HL-60 (cell line): ENCODE data around the gene NFATC1.
"Not testable (repeated sequence)": the region's sequence is repeated elsewhere in the genome, so short reads cannot be mapped to it uniquely, and the experiment has no call there.

ENCODE experiments used
- DNase-seq, 2 experiments: peaks; one replicate each; pipeline ENCODE4 v3.0.0-alpha.2; 2010 to 2020; ENCODE audit warnings: low read depth in 1 of 2, low spot score in 1 of 2
- H3K27ac ChIP-seq: fragments of 250-450 bp; sonication (Bioruptor Pico); replicated peaks from 2 replicates; pipeline ENCODE4 v1.5.1; 2020; ENCODE audit warnings: mild to moderate bottlenecking, moderate library complexity
- H3K27me3 ChIP-seq: fragments of 250-450 bp; sonication (Bioruptor Pico); 2 replicates; pipeline ENCODE4 v1.5.1; 2021; ENCODE audit warnings: mild to moderate bottlenecking, moderate library complexity; ENCODE audit not compliant: insufficient read depth, poor library complexity, severe bottlenecking
- H3K4me3 ChIP-seq: replicated peaks from 2 replicates; pipeline ENCODE4 v1.5.1; 2011; ENCODE audit warnings: mild to moderate bottlenecking, control low read depth, low read length; ENCODE audit not compliant: insufficient read depth
- GABPA ChIP-seq: IDR thresholded peaks from 2 replicates; pipeline ENCODE4 v1.6.1; 2012; ENCODE audit warnings: low read depth
- POLR2AphosphoS5 ChIP-seq: IDR thresholded peaks from 2 replicates; pipeline ENCODE4 v1.6.1; 2012; ENCODE audit warnings: low read depth
- REST ChIP-seq: IDR thresholded peaks from 2 replicates; pipeline ENCODE4 v1.6.1; 2012; ENCODE audit warnings: low read depth; ENCODE audit not compliant: insufficient replicate concordance
- SPI1 ChIP-seq: IDR thresholded peaks from 2 replicates; pipeline ENCODE4 v1.6.1; 2012; ENCODE audit warnings: low read depth, mild to moderate bottlenecking, borderline replicate concordance
- TF ChIP-seq, protein P1 (sequence below): IDR thresholded peaks from one replicate; pipeline ENCODE4 v1.5.1; 2011; ENCODE audit warnings: low read length, control low read depth, inconsistent platforms; ENCODE audit not compliant: insufficient read depth

The NFATC1 gene

GRCh38 chr18:79480171-79481045 lies 84.7 kb downstream of the NFATC1 start:
- Histone ChIP-seq H3K27me3 (no peaks in the 10 kb centered on the region), H3K4me3 (no peak overlapping the region), H3K27ac (no peak overlapping the region)
- DNase-seq = no peak
- no peak for TF ChIP-seq REST

DNA sequence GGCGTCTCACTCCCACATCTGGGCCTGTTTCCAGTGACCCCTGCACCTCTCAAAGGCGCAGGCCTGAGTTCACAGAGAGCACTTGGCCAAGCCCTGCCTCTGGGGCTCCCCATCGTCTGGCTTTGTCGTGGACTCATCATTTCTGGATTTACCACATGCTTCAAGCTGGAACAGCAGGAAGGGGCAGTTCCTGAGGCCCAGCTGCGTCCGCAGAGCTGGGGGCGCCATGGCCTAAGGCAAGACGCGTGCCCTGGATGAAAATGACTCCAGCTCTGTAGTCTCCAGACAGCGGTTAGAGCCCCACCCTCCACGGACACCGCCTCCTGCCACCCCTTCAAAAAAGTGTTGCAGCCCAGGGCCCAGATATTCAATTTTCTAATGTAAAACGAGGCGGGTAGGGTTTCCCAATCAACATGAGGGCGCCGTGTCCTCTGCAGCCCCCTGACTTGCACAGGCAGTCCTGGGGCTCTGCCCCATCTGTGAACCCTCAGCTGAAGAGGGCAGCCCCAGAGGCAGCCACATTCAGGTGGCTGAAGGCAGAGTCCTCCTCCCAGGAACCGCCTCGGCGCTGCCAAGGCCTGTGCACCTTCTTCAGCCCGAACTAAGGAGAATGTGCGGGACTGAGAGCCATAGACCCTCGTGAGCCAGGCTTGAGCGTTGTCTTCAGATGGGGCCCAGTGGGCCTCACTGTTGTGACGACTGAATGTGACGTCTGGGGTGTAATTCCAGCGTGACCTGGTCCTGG lies 85.5 kb downstream of the NFATC1 start:
- H3K27ac ChIP-seq = no peak overlapping the region

DNA sequence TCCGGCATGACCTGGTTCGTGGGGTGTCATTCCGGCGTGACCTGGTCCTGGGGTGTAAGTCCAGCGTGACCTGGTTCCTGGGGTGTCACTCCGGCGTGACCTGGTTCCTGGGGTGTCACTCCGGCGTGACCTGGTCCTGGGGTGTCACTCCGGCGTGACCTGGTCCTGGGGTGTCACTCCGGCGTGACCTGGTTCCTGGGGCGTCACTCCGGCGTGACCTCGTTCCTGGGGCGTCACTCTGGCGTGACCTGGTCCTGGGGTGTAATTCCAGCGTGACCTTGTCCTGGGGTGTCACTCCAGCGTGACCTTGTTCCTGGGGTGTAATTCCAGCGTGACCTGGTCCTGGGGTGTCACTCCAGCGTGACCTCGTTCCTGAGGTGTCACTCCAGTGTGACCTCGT lies 87.7 kb downstream of the NFATC1 start:
- H3K27ac ChIP-seq, H3K4me3 ChIP-seq, DNase-seq, H3K27me3 ChIP-seq: not testable (repeated sequence)

More for the DNA sequence above, 85.5 kb downstream of the NFATC1 start:
- TF ChIP-seq, protein P1, sequence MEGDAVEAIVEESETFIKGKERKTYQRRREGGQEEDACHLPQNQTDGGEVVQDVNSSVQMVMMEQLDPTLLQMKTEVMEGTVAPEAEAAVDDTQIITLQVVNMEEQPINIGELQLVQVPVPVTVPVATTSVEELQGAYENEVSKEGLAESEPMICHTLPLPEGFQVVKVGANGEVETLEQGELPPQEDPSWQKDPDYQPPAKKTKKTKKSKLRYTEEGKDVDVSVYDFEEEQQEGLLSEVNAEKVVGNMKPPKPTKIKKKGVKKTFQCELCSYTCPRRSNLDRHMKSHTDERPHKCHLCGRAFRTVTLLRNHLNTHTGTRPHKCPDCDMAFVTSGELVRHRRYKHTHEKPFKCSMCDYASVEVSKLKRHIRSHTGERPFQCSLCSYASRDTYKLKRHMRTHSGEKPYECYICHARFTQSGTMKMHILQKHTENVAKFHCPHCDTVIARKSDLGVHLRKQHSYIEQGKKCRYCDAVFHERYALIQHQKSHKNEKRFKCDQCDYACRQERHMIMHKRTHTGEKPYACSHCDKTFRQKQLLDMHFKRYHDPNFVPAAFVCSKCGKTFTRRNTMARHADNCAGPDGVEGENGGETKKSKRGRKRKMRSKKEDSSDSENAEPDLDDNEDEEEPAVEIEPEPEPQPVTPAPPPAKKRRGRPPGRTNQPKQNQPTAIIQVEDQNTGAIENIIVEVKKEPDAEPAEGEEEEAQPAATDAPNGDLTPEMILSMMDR = no peak
- TF ChIP-seq REST (no peak), GABPA (no peak), POLR2AphosphoS5 (no peak), SPI1 (no peak)
- H3K4me3 ChIP-seq = no peak overlapping the region
- no peak for DNase-seq
- H3K27me3 ChIP-seq = no peaks in the 10 kb centered on the region

DNA sequence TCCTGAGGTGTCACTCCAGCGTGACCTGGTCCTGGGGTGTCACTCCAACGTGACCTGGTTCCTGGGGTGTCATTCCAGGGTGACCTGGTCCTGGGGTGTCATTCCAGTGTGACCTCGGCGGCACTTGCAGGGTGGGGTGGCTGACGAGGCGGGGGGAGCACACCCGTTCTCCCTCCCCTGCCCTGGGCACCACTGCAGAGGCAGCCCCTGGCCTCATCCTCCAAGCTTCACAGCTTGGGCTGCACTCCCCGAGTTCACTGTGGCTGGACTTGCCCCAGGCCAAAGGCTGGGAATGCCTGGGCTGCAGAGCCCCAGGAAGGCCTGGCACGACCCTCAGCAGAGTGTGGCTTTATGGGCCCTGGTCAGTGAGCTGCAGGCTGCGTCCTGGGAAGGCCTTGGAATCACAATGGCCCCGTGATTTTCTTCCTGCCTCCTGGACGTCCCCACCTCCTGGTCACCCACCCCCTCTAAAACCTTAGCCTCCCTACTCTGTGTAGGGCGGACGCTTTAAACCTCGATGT lies 88.3 kb downstream of the NFATC1 start:
- H3K27me3 ChIP-seq = no peaks in the 10 kb centered on the region
- no peak overlapping the region for H3K27ac ChIP-seq
- no peak overlapping the region for H3K4me3 ChIP-seq
- TF ChIP-seq SPI1 = no peak
- no peak for TF ChIP-seq GABPA
- no peak for TF ChIP-seq REST
- TF ChIP-seq POLR2AphosphoS5 = no peak
- TF ChIP-seq, protein P1 = no peak
- DNase-seq = no peak
